AG09309 (cell line): Measurements from ENCODE around the gene C11orf16.
"Not testable (repeated sequence)": the region's sequence is repeated elsewhere in the genome, so short reads cannot be mapped to it uniquely, and the experiment has no call there.

ENCODE experiments used
- DNase-seq: peaks from one replicate; pipeline ENCODE4 v3.0.0-alpha.2; 2010; ENCODE audit warnings: low read depth
- H3K4me3 ChIP-seq: 2 replicates; pipeline ENCODE4 v1.5.1; 2011; ENCODE audit warnings: mild to moderate bottlenecking, low read depth, low read length, moderate library complexity; ENCODE audit not compliant: control insufficient read depth
- CTCF ChIP-seq: IDR thresholded peaks from 2 replicates; pipeline ENCODE4 v1.5.1; 2011; ENCODE audit warnings: mild to moderate bottlenecking, low read depth, low read length, inconsistent platforms; ENCODE audit not compliant: insufficient read depth, control insufficient read depth; ENCODE audit errors: missing control alignments

Gene C11orf16

GRCh38 chr11:8932564-8933180 is at the start of gene C11orf16:
C11orf16 (minus strand) TSS chr11:8932947; CDS start chr11:8932308, 639 bp downstream.
- TF ChIP-seq CTCF: no peak
- no peak within 1 kb of the TSS for H3K4me3 ChIP-seq
- DNase-seq: no peak

GRCh38 chr11:8980485-8980884 is 47.7 kb upstream of the C11orf16 start:
- H3K4me3 ChIP-seq: no peak overlapping the region
- no peak for TF ChIP-seq CTCF
- no peak for DNase-seq

GRCh38 chr11:8979365-8979764 is 46.6 kb upstream of the C11orf16 start:
- not testable (repeated sequence) for H3K4me3 ChIP-seq, DNase-seq

GRCh38 chr11:8973121-8973520 is 40.4 kb upstream of the C11orf16 start:
- no peak for TF ChIP-seq CTCF
- no peak for DNase-seq
- H3K4me3 ChIP-seq: no peak overlapping the region

GRCh38 chr11:8971924-8972316 is 39.2 kb upstream of the C11orf16 start:
- no peak for TF ChIP-seq CTCF
- no peak overlapping the region for H3K4me3 ChIP-seq
- no peak for DNase-seq

GRCh38 chr11:8971196-8971923 is 38.6 kb upstream of the C11orf16 start:
- no peak for DNase-seq
- no peak for TF ChIP-seq CTCF
- H3K4me3 ChIP-seq: no peak overlapping the region

- no peak for TF ChIP-seq CTCF
- no peak for DNase-seq
- no peak overlapping the region for H3K4me3 ChIP-seq
Observed at GRCh38 chr11:8967184-8967583, 34.4 kb upstream of the C11orf16 start.
